Stimulated activated naive CD8-positive, alpha-beta T cell treated with anti-CD3 and anti-CD28 coated beads, Interleukin-15, amount 100 ng/mL, for 72 hours (primary cell): ENCODE measurements around the gene BCL2L2.
A peak's percentile ranks its signal among the peaks of the same experiment; 100 is the strongest.

Experiments
- ATAC-seq: fragments of 150-1000 bp; cut with Tn5 transposase; 2 replicates; pipeline ENCODE4 v1.10.0; 2021; ENCODE audit warnings: mild to moderate bottlenecking, moderate library complexity
- DNase-seq, 2 donors: peaks; one replicate each; pipeline ENCODE4 v3.0.0; 2021 to 2022
- H3K27ac Mint-ChIP-seq, 2 donors: one replicate each; pipeline ENCODE4 v1.8.0; 2022; ENCODE audit warnings: mild to moderate bottlenecking in 2 of 2, mixed read lengths in 2 of 2, moderate library complexity in 2 of 2
- H3K27me3 Mint-ChIP-seq: one replicate; pipeline ENCODE4 v1.8.0; 2022; ENCODE audit warnings: mixed read lengths
- H3K4me1 Mint-ChIP-seq: one replicate; pipeline ENCODE4 v1.8.0; 2022; ENCODE audit warnings: mild to moderate bottlenecking, mixed read lengths
- H3K4me3 Mint-ChIP-seq, 2 donors: one replicate each; pipeline ENCODE4 v1.8.0; 2022; ENCODE audit warnings: mild to moderate bottlenecking in 2 of 2, mixed read lengths in 2 of 2, moderate library complexity in 1 of 2
- H3K9me3 Mint-ChIP-seq, 2 donors: one replicate each; pipeline ENCODE4 v1.8.0; 2022; ENCODE audit warnings: mixed read lengths in 2 of 2

The BCL2L2 gene

GRCh38 chr14:23335623-23336022 lies 29.0 kb downstream of the BCL2L2 start:
- H3K27me3 Mint-ChIP-seq, result peaks cover 26% of the 10 kb centered on the region
- no peak overlapping the region for H3K4me3 Mint-ChIP-seq
- H3K9me3 Mint-ChIP-seq, result no peaks in the 10 kb centered on the region
- DNase-seq (no peak), ATAC-seq (no peak)
- no peaks in the 10 kb centered on the region for H3K4me1 Mint-ChIP-seq
- peak overlapping the region in 1 of 2 donors; percentile 14 for H3K27ac Mint-ChIP-seq

- H3K27ac Mint-ChIP-seq, result no peak overlapping the region
- DNase-seq (no peak), ATAC-seq (no peak)
- H3K4me3 Mint-ChIP-seq, result no peak overlapping the region
- H3K27me3 Mint-ChIP-seq, result peaks cover 22% of the 10 kb centered on the region
- no peaks in the 10 kb centered on the region for H3K4me1 Mint-ChIP-seq
- H3K9me3 Mint-ChIP-seq, result no peaks in the 10 kb centered on the region
Measured at GRCh38 chr14:23339506-23340268, 33.1 kb downstream of the BCL2L2 start.

GRCh38 chr14:23344481-23344880 lies 37.8 kb downstream of the BCL2L2 start:
- no peak overlapping the region for H3K4me3 Mint-ChIP-seq
- H3K27me3 Mint-ChIP-seq, result no peaks in the 10 kb centered on the region
- H3K4me1 Mint-ChIP-seq, result no peaks in the 10 kb centered on the region
- no peak for DNase-seq
- H3K27ac Mint-ChIP-seq, result no peak overlapping the region
- no peak for ATAC-seq
- H3K9me3 Mint-ChIP-seq, result no peaks in the 10 kb centered on the region

- no peaks in the 10 kb centered on the region for H3K4me1 Mint-ChIP-seq
- DNase-seq (no peak), ATAC-seq (peak; percentile 15)
- H3K27me3 Mint-ChIP-seq, result peaks cover 9% of the 10 kb centered on the region
- no peak overlapping the region for H3K4me3 Mint-ChIP-seq
- no peak overlapping the region for H3K27ac Mint-ChIP-seq
- H3K9me3 Mint-ChIP-seq, result no peaks in the 10 kb centered on the region
Measured at GRCh38 chr14:23345987-23346692, 39.5 kb downstream of the BCL2L2 start.

GRCh38 chr14:23346693-23347405 lies 40.2 kb downstream of the BCL2L2 start:
- no peaks in the 10 kb centered on the region for H3K9me3 Mint-ChIP-seq
- no peak overlapping the region for H3K4me3 Mint-ChIP-seq
- ATAC-seq, result peak; percentile 42
- no peaks in the 10 kb centered on the region for H3K4me1 Mint-ChIP-seq
- H3K27me3 Mint-ChIP-seq, result peaks cover 13% of the 10 kb centered on the region
- H3K27ac Mint-ChIP-seq, result peak overlapping the region in 1 of 2 donors; percentile 62
- DNase-seq, result no peak

- H3K9me3 Mint-ChIP-seq, result no peaks in the 10 kb centered on the region
- H3K4me3 Mint-ChIP-seq, result no peak overlapping the region
- H3K27me3 Mint-ChIP-seq, result peaks cover 13% of the 10 kb centered on the region
- DNase-seq, result no peak
- no peak for ATAC-seq
- peak overlapping the region in 1 of 2 donors; percentile 62 for H3K27ac Mint-ChIP-seq
- H3K4me1 Mint-ChIP-seq, result no peaks in the 10 kb centered on the region
Measured at GRCh38 chr14:23347406-23348296, 41.0 kb downstream of the BCL2L2 start.

GRCh38 chr14:23348297-23348655 lies 41.6 kb downstream of the BCL2L2 start:
- DNase-seq (no peak), ATAC-seq (no peak)
- Mint-ChIP-seq H3K9me3 (no peaks in the 10 kb centered on the region), H3K27ac (no peak overlapping the region), H3K27me3 (peaks cover 18% of the 10 kb centered on the region), H3K4me3 (no peak overlapping the region), H3K4me1 (no peaks in the 10 kb centered on the region)

GRCh38 chr14:23349156-23349845 lies 42.7 kb downstream of the BCL2L2 start:
- H3K4me1 Mint-ChIP-seq, result no peaks in the 10 kb centered on the region
- ATAC-seq (no peak), DNase-seq (no peak)
- no peak overlapping the region for H3K4me3 Mint-ChIP-seq
- peaks cover 28% of the 10 kb centered on the region for H3K27me3 Mint-ChIP-seq
- H3K9me3 Mint-ChIP-seq, result no peaks in the 10 kb centered on the region
- peak overlapping the region in 1 of 2 donors; percentile 22 for H3K27ac Mint-ChIP-seq

- DNase-seq (no peak), ATAC-seq (peak; percentile 50)
- Mint-ChIP-seq H3K4me3 (peak overlapping the region; percentile 74 to 77), H3K4me1 (no peaks in the 10 kb centered on the region), H3K9me3 (no peaks in the 10 kb centered on the region), H3K27ac (no peak overlapping the region), H3K27me3 (peaks cover 32% of the 10 kb centered on the region)
Measured at GRCh38 chr14:23351681-23352505, 45.3 kb downstream of the BCL2L2 start.

- Mint-ChIP-seq H3K27me3 (peaks cover 32% of the 10 kb centered on the region), H3K27ac (no peak within 1 kb of the TSS), H3K4me1 (no peaks in the 10 kb centered on the region), H3K4me3 (peak within 1 kb of the TSS; percentile 74 to 77), H3K9me3 (no peaks in the 10 kb centered on the region)
- DNase-seq (peak; percentile 52 to 57), ATAC-seq (peak; percentile 92)
Measured at GRCh38 chr14:23352506-23353432, 46.1 kb downstream of the BCL2L2 start, which contains the start of gene SLC22A17. TSS of gene SLC22A17 (minus strand) at chr14:23352887.

- DNase-seq (no peak), ATAC-seq (no peak)
- peak overlapping the region in 1 of 2 donors; percentile 77 for H3K4me3 Mint-ChIP-seq
- H3K27ac Mint-ChIP-seq, result no peak overlapping the region
- no peaks in the 10 kb centered on the region for H3K4me1 Mint-ChIP-seq
- H3K27me3 Mint-ChIP-seq, result peaks cover 32% of the 10 kb centered on the region
- H3K9me3 Mint-ChIP-seq, result no peaks in the 10 kb centered on the region
Measured at GRCh38 chr14:23353433-23353780, 46.8 kb downstream of the BCL2L2 start.

- H3K4me3 Mint-ChIP-seq, result no peak overlapping the region
- H3K27ac Mint-ChIP-seq, result no peak overlapping the region
- ATAC-seq (no peak), DNase-seq (no peak)
- no peaks in the 10 kb centered on the region for H3K9me3 Mint-ChIP-seq
- H3K4me1 Mint-ChIP-seq, result no peaks in the 10 kb centered on the region
- peaks cover 32% of the 10 kb centered on the region for H3K27me3 Mint-ChIP-seq
Measured at GRCh38 chr14:23354990-23355389, 48.4 kb downstream of the BCL2L2 start.

- no peak for DNase-seq
- ATAC-seq, result no peak
- H3K27me3 Mint-ChIP-seq, result peaks cover 25% of the 10 kb centered on the region
- H3K4me1 Mint-ChIP-seq, result no peaks in the 10 kb centered on the region
- H3K9me3 Mint-ChIP-seq, result no peaks in the 10 kb centered on the region
- H3K27ac Mint-ChIP-seq, result no peak overlapping the region
- no peak overlapping the region for H3K4me3 Mint-ChIP-seq
Measured at GRCh38 chr14:23355871-23356435, 49.3 kb downstream of the BCL2L2 start.
